D341Med (cell line): ENCODE measurements around the gene CABLES2.

Experiments used
- DNase-seq: peaks from one replicate; pipeline ENCODE4 v3.0.0; 2012; ENCODE audit warnings: low spot score

The CABLES2 gene, protein sequence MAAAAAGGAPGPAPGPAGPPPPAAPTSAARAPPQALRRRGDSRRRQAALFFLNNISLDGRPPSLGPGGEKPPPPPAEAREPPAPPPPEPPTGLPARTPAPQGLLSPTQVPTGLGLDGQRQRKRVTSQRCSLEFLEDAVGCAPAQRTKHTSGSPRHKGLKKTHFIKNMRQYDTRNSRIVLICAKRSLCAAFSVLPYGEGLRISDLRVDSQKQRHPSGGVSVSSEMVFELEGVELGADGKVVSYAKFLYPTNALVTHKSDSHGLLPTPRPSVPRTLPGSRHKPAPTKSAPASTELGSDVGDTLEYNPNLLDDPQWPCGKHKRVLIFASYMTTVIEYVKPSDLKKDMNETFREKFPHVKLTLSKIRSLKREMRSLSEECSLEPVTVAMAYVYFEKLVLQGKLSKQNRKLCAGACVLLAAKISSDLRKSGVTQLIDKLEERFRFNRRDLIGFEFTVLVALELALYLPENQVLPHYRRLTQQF

DNA sequence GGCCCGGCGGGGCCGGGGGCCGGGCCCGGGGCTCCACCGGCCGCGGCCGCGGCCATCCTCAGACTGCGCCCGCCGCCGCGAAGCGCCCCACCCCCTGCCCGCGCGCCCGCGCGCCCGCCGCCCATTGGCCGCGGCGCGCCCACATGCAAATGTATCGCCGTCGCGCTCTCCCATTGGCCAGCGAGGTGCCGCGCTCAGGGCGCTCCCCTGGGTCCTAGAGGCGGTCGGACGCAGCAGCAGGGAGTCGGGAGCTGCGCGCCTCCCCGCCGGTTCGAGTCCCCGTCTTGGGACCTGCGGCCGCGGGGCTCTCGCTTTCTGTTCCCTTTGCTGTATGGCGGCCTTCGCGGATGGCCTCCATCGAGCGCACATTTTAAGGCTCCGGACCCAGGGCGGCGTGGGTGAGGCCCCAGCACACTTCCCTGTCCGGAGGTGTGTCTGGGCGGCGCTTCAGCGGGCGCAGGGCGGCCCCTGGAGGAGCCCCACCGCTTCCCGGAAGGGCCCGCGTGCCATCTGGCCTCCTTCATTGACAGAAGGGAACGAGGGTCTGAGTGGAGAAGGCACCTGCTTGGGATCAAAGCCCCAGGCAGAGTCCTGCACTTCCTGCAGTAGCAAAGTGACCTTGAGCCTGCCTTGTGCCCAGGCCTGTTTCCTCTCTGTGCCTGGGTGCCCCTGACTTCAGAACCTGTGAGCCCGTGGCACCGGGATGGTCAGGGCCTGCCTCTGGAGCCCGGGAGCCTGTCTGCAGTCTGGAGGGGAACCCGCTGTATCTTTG lies at the start of gene CABLES2:
Gene CABLES2, minus strand, starts transcription at position 65 of the 772 bp plus-strand sequence. Its CDS starts 9 bp downstream, at position 56.
- DNase-seq: peak; percentile 99

DNA sequence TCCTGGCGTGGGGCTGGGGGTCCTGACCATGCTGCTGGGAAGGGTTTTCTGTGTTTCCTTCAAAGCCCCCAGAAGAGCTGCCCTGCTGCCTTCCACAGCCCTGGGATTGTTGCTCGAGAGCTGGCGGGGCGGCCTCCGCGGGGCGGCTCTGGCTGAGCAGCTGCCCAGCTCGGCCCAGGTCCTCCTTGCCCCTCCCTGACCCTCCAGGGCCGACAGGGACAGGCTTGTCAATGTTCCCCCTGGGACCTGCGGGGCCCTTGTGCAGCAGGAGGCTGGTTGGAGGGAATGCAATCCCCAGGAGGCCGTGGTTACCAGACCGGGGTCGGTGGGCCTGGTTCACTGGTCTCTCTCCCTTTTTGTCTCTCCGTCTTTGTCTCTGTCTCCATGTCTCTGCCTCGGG lies 48.8 kb upstream of the CABLES2 start:
- no peak for DNase-seq

DNA sequence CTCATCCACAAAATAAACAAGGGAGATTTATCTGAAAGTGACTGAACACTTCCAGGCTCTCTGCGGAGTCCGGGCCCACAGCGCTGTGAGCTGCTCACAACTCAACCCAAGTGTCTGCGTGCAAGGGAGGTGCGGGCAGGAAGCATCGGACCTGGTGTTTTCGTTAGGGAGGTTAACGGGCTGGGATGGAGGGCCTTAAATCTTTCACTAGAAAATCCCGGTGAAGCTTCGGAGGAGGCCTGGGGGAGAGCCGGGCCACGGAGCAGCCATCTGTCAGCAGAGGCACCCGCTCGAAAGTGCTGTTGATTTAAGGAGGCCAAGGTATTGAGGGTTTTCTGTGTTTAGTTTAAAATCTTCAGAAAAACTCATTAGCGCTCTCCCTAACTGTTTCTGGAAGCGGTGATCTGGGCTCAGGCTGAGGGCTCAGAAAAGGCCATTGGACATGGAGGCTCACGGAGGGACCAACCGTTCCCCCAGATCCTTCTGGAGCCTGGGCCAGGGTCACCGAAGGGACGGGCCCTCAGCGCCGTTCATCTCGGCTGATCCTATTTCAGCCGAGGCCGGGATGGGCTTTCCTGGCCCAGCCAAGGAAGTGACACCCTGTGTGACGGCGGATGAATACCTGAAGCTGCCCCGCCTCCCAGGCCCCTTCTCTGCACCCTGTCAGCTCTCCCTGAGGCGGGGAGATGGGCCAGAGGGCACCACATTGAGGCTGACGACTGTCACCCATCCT lies 48.0 kb upstream of the CABLES2 start:
- DNase-seq: no peak

DNA sequence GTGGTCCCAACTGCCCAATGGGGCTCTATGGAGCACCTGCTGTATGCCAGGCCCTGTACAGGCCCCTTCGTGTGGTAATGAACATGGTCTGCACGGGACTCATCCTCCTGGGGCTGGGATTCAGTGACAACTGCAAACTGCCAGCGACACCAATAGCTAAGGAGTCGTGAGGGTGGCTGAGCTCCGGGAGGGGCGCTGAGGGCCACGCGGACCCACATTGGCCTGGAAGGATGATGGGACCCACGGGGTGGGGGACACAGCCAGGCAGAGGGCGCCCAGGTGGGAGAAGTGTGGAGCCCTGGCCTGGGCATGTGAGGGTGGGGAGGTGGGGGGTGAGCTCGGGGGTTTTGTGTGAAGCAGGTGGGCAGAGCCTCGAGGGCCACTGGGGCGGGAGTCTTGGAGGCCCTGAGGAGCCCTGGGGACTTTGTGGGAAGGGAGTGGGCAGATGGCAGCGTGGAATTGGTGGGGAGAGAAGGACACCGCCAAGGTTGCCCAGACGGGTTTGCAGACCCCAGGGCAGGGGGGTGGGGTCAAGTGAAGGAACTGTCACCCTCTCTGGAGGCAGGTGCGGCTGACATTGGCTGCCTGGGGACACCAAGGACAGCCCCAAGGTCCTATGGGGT lies 46.2 kb upstream of the CABLES2 start:
- DNase-seq: no peak

DNA sequence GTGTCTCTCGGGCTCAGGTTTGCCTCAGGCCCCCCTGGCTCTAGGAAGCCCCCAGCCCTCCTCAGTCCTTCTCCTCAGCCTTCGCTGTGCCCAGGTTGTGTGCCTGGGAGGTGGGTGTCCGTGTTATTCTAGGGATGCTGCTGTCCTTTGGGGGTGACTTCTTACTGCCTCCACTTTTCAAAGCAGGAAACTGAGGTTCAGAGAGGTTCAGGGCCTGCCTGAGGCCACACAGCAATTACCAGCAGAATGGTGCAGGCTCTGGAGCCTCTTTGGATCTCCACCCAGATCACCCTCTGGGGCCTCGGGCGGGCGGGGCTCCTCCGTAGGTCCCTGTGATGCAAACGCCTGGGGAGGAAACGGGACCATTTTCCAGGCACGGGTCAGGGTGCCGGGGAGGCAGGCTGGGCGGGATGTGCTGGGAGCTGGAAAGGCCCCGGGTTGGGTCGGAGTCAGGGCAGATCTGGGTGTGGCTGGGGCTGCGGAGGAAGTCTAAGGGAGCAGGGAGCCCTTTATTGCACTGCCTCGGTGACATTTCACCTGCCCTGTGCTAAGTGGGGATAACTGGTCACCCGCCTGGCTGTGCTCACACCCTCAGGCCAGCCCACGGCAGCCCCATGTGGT lies 45.5 kb upstream of the CABLES2 start:
- no peak for DNase-seq

DNA sequence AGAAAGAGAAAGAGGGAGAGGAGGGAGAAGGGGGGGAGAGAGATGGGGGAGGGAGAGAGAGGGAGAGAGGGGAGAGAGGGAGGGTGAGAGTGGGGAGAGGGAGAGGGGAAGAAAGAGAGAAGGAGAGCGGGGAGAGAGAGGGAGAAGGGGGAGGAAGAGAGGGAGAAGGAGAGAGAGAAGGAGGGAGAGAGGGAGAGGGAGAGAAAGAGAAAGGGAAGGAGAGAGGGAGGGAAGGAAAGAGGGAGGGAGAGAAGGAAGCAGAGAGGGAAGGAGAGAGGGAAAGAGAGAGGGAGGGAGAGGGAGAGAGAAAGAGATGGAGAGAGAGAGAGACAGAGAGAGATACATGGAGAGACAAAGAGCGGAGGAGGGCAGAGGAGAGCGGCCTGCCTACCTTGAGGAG lies 44.9 kb upstream of the CABLES2 start:
- no peak for DNase-seq

DNA sequence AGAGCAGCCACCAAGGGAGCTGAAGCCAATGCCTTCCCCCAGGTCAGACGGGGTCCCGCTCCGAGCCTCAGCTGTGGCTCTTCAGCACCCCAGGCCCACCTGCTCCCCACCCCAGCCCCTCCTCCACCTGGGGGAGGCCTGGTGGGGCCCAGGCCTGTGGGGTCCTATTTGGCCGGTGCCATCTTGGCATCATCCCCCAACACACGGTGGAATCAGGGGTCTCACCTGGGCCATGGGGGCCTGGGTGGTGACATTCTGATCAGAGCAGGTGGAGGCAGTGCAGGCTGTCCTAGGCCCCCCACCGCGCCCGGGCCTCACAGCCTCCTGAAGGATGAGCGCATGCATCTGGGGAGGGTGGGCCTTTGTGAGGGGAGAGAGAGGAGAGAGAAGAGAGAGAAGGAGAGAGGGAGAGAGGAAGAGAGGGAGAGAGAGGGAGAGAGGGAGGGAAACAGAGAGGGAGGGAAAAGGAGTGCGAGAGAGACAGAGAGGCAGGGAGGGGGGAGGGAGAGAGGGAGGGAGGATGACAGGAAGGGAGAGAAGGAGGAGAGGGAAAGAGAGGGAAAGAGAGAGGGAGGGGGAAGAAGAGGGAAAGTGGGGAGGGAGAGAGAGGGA lies 44.2 kb upstream of the CABLES2 start:
- DNase-seq: no peak

DNA sequence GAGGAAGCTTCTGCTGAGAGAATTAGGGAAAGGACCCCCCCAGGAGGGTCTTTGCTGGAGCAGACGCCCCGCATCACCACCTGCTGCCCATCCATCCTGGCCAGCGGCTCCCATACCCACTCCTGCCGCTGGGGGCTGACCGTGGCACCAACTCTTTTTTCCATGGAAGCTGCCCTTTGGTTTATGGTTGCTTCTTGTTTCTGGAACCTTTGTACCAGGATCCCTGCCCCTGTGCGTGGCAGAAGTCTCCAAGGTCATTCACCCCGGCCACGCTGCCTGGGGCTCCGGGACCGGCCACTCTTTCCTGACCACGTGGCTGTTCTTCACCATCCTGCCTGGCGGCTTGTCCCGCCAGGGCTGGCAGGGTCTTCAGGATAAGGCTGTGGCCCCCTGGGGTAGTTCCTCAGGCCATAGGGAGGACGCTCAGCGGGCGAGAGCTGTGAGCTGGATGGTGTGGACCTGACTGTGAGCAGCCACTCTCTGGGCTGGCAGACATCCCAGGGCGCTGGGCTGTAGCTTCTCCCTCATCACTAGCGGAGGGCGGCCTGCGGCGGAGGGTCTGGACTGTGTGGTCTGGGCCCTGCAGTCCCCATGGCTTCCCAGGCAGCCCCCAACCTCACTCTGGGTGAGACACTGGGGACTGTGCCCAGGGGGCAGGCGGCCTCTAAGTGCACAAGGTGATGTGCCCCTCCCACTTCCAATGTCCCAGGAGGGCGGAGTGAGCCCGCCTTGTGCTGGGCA lies 43.0 kb upstream of the CABLES2 start:
- DNase-seq: peak; percentile 65

DNA sequence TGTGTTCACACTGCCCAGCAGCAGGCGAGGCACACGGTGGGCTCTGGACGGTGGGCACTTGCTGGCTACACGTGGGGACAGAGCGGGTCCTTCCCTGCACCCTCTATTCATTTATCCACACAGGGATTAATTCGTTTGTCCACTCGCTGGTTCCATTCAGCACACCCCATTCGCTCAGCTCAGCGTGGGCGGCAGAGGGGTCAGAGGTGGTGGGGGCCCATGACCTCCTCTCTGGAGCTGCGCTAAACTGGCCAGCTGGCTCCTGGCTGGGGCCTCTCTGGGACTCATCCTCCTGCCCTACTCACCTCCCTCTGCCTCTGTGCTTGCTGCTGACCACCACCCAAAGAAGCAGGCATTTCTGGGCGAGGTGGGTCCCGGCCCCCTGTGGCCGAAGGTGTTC lies 41.7 kb upstream of the CABLES2 start:
- DNase-seq: no peak

DNA sequence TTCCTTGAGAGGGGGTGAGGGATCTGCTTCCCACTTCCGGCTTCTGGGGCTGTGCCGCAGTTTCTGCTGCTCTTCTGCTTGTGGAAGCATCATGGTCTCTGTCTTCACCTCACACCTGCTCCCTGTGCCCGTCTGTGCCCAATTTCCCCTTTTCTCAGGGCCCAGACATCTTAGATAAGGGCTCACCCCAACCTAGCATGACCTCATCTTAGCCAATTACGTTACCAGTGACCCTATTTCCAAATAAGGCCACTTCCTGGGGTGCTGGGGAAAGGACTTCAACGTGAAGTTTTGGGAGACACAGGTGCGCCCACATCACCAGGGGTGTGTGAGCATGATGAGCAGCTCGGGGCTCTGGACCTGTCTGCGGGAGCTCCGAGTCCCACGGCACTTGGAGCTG lies 41.0 kb upstream of the CABLES2 start:
- DNase-seq: no peak

DNA sequence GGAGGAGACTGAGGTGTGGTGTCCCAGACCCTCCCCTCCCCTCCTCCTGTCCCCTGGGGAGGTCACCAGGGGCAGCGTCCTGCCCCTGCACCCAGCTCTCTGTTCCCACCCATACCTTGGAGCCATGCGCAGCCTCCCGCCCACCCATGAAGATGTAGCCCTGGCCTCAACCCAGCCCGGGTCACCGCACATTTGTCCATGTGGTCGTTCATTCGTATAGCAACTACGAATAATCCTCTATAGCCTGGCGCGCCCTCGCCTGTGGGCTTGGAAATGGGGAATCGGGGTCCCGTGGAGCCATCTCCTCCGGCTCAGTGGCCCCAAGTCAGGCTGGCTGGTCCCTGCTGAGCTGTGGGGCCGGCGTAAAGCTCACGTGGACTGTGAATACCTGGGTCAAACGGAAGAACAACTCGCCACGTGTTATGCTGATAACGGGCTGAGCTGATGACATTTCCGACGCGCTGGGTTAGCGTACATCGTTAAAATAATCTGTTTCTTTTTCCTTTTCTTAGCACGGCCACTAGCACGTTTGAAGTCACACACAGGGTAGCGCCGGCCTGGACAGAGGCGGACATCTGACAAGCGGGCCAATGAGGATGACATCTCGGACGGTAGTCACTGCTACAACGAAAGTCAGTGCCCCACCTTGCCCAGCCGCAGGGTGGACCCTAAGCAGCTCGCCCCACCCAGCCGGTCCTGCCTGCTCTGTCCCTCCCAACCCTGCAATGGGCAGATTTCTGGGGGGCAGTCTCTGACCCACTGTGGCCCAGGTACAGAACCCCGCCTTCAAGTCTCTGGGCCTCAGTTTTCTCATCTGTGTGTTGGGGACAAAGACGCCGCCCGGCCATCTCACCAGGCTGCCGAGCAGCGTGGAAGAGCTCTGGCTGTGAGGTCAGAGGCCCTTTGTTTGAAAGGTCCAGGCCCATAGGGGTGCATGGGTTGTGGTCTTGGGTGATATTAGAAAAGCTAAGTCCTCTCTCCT lies 40.1 kb upstream of the CABLES2 start:
- DNase-seq: no peak

DNA sequence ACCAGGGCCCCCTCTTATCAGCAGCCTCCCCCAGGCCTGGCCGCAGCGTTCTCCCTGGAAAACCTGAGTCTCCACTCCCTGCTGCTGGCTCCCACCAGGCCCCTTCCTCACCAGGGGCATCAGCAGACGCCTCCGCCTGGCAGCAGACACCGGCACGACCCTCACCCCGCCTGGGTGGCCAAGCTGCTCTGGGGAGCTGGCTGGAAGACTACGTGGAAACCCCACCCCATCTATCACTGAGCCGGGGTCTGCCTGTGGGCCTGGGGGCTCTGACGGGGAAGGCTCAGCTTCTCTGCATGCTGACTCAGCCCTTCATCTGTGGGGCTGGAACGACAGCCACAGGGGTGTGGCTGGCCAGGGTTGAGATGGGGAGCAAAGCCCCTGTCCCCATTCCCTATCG lies 39.4 kb upstream of the CABLES2 start:
- DNase-seq: no peak

DNA sequence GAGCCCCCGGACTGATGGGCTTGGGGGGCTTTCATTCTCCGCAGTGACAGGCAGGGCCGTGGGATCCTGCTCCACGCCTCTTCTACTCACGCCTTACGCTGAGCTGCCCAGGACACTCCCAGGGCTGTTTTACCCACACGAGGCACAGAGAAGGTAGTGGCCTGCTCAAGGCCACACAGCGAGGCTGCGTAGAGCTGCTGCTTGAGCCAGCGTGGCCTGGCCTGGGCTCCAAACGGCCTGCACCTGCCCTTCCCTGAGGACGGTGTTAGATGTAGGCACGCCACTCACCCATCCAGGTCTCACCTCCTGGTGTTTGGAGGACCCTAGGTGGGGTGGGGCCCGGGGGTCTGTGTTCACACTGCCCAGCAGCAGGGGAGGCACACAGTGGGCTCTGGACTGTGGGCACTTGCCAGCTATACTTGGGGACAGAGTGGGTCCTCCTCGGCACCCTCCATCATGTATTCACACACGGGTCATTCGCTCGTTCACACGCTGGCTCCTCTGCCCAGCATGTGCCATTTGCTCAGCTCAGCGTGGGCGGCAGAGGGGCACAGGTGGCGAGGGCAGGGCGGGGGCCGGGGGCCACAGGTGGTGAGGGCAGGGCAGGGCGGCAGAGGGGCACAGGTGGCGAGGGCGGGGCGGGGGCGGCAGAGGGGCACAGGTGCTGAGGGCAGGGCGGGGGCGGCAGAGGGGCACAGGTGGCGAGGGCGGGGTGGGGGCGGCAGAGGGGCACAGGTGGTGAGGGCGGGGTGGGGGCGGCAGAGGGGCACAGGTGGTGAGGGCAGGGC lies 38.7 kb upstream of the CABLES2 start:
- no peak for DNase-seq

DNA sequence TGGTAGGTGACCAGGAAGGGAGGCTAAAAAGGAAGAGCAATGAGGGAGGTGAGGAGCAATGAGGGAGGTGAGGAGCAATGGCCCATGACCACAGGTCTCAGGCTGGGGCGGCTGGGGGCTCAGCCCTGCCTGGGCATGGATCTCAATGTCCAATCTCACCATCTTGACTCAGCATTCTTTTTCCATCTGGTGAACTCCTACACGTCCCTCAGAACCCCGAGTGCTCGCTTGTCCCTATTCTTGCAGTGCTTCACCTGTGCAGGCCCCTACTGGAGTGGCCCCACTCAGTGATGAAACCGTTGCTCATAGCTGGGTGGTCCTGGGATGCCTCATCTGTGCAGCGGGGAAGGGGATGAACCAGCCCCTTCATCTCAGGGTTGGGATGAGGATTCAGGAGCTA lies 37.2 kb upstream of the CABLES2 start:
- DNase-seq: no peak

DNA sequence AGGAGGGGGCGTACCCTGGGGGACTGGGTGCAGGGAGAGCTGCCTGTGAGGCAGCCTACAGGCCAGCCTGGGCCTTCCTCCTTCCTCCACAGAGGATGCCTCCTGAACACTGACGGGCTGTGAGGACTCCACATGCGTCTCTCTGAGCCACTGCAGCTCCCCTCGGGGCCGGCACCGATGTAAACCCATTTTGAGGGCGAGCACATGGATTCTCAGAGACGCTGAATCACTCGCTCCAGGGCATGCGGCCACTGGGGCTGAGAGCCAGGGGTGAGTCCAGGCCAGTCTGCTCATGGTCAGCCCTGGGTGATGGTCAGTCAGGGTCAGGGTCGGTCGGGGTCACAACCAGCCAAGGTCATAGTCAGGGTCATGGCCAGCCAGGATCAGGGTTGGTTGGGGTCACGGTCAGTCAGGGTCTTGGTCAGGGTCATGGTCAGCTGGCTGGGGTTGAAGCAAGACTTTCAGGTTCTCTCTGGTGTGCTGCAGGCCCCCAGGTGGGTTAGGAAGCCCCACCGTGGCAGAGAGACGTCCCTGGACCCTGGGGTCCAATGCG lies 35.0 kb upstream of the CABLES2 start:
- no peak for DNase-seq

DNA sequence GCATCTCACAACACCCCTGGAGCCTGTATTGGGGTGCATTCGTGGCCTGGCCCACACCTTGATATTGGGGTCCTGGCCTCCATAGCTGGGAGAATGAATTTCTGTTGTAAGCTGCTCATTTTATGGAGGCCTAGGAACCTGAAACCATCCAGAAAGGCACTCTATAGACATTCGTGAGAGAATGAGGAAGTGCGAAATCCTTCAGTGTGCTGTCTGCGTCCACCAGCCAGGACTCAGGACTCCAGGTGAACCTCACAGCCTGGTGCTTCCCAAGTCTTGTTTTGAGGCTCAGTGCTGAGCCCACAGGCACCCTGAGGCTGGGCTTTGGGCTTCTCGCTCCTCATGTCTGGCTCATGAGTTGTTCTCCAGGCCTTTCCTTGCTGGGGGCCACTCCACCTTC lies 32.1 kb upstream of the CABLES2 start:
- DNase-seq: no peak

DNA sequence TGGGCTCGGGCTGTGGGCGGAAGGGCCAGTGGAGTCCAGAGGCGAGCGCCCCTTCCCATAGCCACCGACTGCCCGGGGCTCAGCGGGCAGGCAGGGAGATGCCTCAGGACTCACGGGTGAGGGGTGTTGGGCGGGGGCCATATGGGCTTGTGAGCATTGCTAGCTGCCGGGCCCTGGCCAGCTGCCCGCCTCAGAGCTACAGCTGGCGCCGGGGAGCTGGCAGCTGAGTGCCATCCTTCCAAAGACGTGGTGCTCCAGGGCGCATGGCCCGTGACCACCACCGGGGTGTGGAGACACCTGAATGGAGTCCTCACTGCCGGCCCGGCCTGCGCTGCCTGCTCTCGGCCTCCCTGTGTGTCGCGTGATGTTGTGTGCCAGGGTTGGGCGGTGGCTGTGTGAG lies 30.8 kb upstream of the CABLES2 start:
- no peak for DNase-seq

DNA sequence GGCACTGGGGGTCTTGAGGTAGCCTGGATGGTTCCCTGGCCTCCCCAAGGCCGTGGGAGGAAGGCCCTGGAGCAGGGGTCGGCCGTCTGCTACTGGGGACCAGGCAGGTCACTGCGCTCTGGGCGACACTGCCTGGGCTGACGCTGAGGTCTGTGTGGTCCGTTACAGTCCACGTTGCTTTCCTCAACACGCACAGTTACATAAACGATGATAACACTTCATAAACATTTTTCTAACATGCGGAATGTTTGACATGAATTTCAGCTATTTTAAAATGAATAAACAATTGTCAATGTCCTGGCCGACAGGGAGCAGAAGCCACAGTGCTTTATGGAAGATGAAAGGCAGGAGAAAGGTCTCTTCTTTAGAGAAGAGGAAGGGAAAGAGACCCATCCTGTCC lies 30.4 kb upstream of the CABLES2 start:
- DNase-seq: no peak
